Smooth muscle cell of bladder (primary cell): Measurements from ENCODE around the gene TBC1D3C. TPM values are rescaled to one million over a fixed set of nuclear protein-coding genes. Genes with fewer than 3 reads are reported as not detected.

Experiments
- total RNA-seq: library from RNA; depleted of rRNA; stranded (reverse); fragments of >200 nt; gene quantifications from 2 replicates; pipeline ENCODE4 v1.2.3, GENCODE V29; 2014

TBC1D3C gene
- 0.71 TPM in 1 of 2 replicates, not detected in the other for total RNA-seq

GRCh38 chr17:38068534-38068933 is at the start of gene TBC1D3C:
TSS of gene TBC1D3C (minus strand) at chr17:38068634. CDS start at chr17:38067066, 1,568 bp downstream.

Other genes starting within 250 kb of the TBC1D3C start
- gene TBC1D3K, start 144.2 kb downstream of the TBC1D3C start, total RNA-seq = under 0.01 TPM in 1 of 2 replicates, not detected in the other
- gene TBC1D3L, start 79.6 kb downstream of the TBC1D3C start, total RNA-seq = 1.7 and 2.2 TPM in 2 replicates
- gene TBC1D3D, start 64.7 kb downstream of the TBC1D3C start, total RNA-seq = not detected in 2 replicates
- not detected in 2 replicates for gene TBC1D3E, start 59.3 kb upstream of the TBC1D3C start, total RNA-seq
- not detected in 2 replicates for gene TBC1D3, start 123.9 kb upstream of the TBC1D3C start, total RNA-seq
- 30.1 and 31.9 TPM in 2 replicates for gene MRPL45, start 228.5 kb upstream of the TBC1D3C start, total RNA-seq